HEK293 (cell line): ENCODE data around the gene SYNGR4.

Source experiments
- IKZF3 ChIP-seq: fragments of 450-650 bp; IDR thresholded peaks from 2 replicates; pipeline ENCODE4 v1.5.0; 2018; ENCODE audit warnings: missing biosample characterization, mild to moderate bottlenecking, missing genetic modification characterization, moderate library complexity
- KLF1 ChIP-seq: fragments of 450-650 bp; formaldehyde crosslinking; IDR thresholded peaks from 2 replicates; pipeline ENCODE4 v1.5.1; 2016; ENCODE audit warnings: missing biosample characterization, missing genetic modification characterization
- KLF8 ChIP-seq: fragments of 450-650 bp; formaldehyde crosslinking; IDR thresholded peaks from 2 replicates; pipeline ENCODE4 v1.5.1; 2016; ENCODE audit warnings: missing biosample characterization, missing genetic modification characterization
- KLF9 ChIP-seq: fragments of 450-650 bp; formaldehyde crosslinking; IDR thresholded peaks from 2 replicates; pipeline ENCODE4 v1.5.1; 2016; ENCODE audit warnings: missing biosample characterization, missing genetic modification characterization, low read depth
- PATZ1 ChIP-seq: fragments of 450-650 bp; formaldehyde crosslinking; IDR thresholded peaks from 2 replicates; pipeline ENCODE4 v1.5.1; 2016; ENCODE audit warnings: missing biosample characterization, missing genetic modification characterization
- PBX3 ChIP-seq: sonication (generic); formaldehyde crosslinking; IDR thresholded peaks from 2 replicates; pipeline ENCODE4 v1.8.1; 2022; ENCODE audit warnings: mild to moderate bottlenecking, moderate library complexity, missing genetic modification reagents
- PRDM2 ChIP-seq: fragments of 450-650 bp; formaldehyde crosslinking; IDR thresholded peaks from 2 replicates; pipeline ENCODE4 v1.5.1; 2016; ENCODE audit warnings: missing biosample characterization, missing genetic modification characterization, borderline replicate concordance
- REST ChIP-seq: fragments of 450-650 bp; formaldehyde crosslinking; IDR thresholded peaks from 2 replicates; pipeline ENCODE4 v1.5.1; 2016; ENCODE audit warnings: missing biosample characterization, missing genetic modification characterization
- SP2 ChIP-seq: fragments of 450-650 bp; formaldehyde crosslinking; IDR thresholded peaks from 2 replicates; pipeline ENCODE4 v1.5.1; 2016; ENCODE audit warnings: missing biosample characterization, missing genetic modification characterization
- SP7 ChIP-seq: fragments of 450-650 bp; formaldehyde crosslinking; IDR thresholded peaks from 2 replicates; pipeline ENCODE4 v1.5.1; 2016; ENCODE audit warnings: missing biosample characterization, missing genetic modification characterization
- ZBTB7A ChIP-seq: fragments of 450-650 bp; formaldehyde crosslinking; IDR thresholded peaks from 2 replicates; pipeline ENCODE4 v1.5.1; 2016; ENCODE audit warnings: low read depth, missing biosample characterization, missing genetic modification characterization
- ZIC2 ChIP-seq: fragments of 450-650 bp; formaldehyde crosslinking; IDR thresholded peaks from 2 replicates; pipeline ENCODE4 v1.5.1; 2016; ENCODE audit warnings: missing biosample characterization, missing genetic modification characterization
- ZNF146 ChIP-seq: fragments of 450-650 bp; formaldehyde crosslinking; IDR thresholded peaks from 2 replicates; pipeline ENCODE4 v1.5.1; 2016; ENCODE audit warnings: missing biosample characterization, missing genetic modification characterization
- ZNF24 ChIP-seq: fragments of 450-650 bp; formaldehyde crosslinking; IDR thresholded peaks from 2 replicates; pipeline ENCODE4 v1.5.1; 2016; ENCODE audit warnings: missing biosample characterization, missing genetic modification characterization
- ZNF354C ChIP-seq: fragments of 450-650 bp; formaldehyde crosslinking; IDR thresholded peaks from 2 replicates; pipeline ENCODE4 v1.5.1; 2016; ENCODE audit warnings: missing biosample characterization, missing genetic modification characterization, low read depth, borderline replicate concordance
- ZNF366 ChIP-seq: fragments of 450-650 bp; formaldehyde crosslinking; conservative IDR thresholded peaks from 2 replicates; pipeline ENCODE4 v1.5.1; 2016; ENCODE audit warnings: missing biosample characterization, missing genetic modification characterization
- ZNF416 ChIP-seq: fragments of 450-650 bp; formaldehyde crosslinking; IDR thresholded peaks from 2 replicates; pipeline ENCODE4 v1.5.1; 2016; ENCODE audit warnings: missing biosample characterization, missing genetic modification characterization
- ZNF501 ChIP-seq: fragments of 450-650 bp; formaldehyde crosslinking; IDR thresholded peaks from 2 replicates; pipeline ENCODE4 v1.5.1; 2016; ENCODE audit warnings: missing biosample characterization, missing genetic modification characterization
- ZNF692 ChIP-seq: fragments of 450-650 bp; formaldehyde crosslinking; IDR thresholded peaks from 2 replicates; pipeline ENCODE4 v1.5.1; 2016; ENCODE audit warnings: missing biosample characterization, missing genetic modification characterization
- ZSCAN16 ChIP-seq: fragments of 450-650 bp; formaldehyde crosslinking; IDR thresholded peaks from 2 replicates; pipeline ENCODE4 v1.5.1; 2016; ENCODE audit warnings: missing biosample characterization, missing genetic modification characterization
- ZSCAN30 ChIP-seq: fragments of 450-650 bp; IDR thresholded peaks from 2 replicates; pipeline ENCODE4 v1.5.1; 2018; ENCODE audit warnings: missing biosample characterization, mild to moderate bottlenecking, missing genetic modification characterization, moderate library complexity
- TF ChIP-seq, protein P1 (sequence below): fragments of 450-650 bp; formaldehyde crosslinking; IDR thresholded peaks from 2 replicates; pipeline ENCODE4 v1.5.1; 2016; ENCODE audit warnings: missing biosample characterization, missing genetic modification characterization

SYNGR4 gene

DNA sequence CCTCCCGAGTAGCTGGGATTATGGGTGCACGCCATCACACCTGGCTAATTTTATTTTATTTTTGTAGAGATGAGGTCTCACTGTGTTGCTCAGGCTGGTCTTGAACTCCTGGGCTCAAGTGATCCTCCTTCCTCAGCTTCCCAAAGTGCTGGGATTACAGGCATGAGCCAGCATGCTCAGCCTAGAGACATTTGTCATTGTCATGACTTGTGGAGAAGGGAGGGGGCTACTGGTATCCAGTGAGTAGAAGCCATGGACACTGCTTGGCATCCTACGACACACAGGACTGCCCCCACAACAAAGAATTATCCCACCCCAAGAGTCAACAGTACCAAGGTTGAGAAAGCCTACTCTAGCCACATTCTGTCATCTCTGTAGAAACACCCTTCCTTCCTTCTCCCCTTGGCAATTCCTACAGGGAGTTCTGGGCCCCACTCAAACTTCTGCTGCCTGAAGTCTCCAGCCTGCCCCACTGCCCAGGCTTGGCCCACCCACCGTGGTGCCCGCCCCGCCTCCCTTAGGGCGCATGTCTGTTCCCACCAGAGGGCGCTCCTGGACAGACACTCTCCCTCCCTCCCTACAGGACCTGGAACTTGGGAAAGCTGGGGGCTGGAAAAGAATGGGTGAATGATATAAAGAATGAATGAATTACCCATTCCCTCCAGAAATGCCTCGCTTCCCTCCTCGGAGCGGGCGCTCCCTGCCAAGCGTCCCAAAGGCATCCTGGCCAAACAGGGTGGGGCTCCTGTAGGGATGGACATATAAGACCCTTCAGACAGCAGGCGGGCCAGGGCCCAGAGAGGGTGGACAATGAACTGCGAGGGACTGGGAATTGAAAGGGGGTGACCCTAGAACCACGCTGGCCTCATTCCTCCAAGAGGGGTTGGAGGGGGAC, 44.3 kb upstream of the SYNGR4 start (continued):
- TF ChIP-seq, protein P1, sequence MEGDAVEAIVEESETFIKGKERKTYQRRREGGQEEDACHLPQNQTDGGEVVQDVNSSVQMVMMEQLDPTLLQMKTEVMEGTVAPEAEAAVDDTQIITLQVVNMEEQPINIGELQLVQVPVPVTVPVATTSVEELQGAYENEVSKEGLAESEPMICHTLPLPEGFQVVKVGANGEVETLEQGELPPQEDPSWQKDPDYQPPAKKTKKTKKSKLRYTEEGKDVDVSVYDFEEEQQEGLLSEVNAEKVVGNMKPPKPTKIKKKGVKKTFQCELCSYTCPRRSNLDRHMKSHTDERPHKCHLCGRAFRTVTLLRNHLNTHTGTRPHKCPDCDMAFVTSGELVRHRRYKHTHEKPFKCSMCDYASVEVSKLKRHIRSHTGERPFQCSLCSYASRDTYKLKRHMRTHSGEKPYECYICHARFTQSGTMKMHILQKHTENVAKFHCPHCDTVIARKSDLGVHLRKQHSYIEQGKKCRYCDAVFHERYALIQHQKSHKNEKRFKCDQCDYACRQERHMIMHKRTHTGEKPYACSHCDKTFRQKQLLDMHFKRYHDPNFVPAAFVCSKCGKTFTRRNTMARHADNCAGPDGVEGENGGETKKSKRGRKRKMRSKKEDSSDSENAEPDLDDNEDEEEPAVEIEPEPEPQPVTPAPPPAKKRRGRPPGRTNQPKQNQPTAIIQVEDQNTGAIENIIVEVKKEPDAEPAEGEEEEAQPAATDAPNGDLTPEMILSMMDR: peak; percentile 72
- TF ChIP-seq ZNF354C (tag by site-specific recombination) (no peak), PATZ1 (tag by site-specific recombination) (peak; percentile 84), ZIC2 (0 out of 2 replicates have a peak, but pooled peaks have one; percentile 10), ZNF366 (tag by site-specific recombination) (peak; percentile 67), ZSCAN30 (tag by site-specific recombination) (peak; percentile 63; the same call in 1 of the 2 replicates), ZBTB7A (tag by site-specific recombination) (no peak), IKZF3 (tag by site-specific recombination) (peak; percentile 94), ZNF692 (tag by site-specific recombination) (peak; percentile 97), ZNF24 (tag by site-specific recombination) (peak; percentile 88), KLF8 (peak; percentile 55), ZSCAN16 (no peak), SP2 (tag by site-specific recombination) (peak; percentile 43), SP7 (peak; percentile 43; the same call in 1 of the 2 replicates), KLF1 (tag by site-specific recombination) (peak; percentile 25; the same call in 1 of the 2 replicates), PRDM2 (no peak), KLF9 (peak; percentile 78), ZNF501 (peak; percentile 62; the same call in 1 of the 2 replicates), PBX3 (CRISPR knock-in tag) (no peak), REST (tag by site-specific recombination) (no peak), ZNF146 (tag by site-specific recombination) (no peak), ZNF416 (tag by site-specific recombination) (no peak)
